ENCODE results near the gene WDR82. TPM values are rescaled to one million over a fixed set of nuclear protein-coding genes. Genes with fewer than 3 reads are reported as not detected.

Gene WDR82
- total and polyA plus RNA-seq, 2 experiments from 2014 or later, result 24.8 to 52.1 TPM

GRCh38 chr3:52317208-52318000 lies 39.0 kb upstream of the WDR82 start:
- Histone ChIP-seq H3K4me1 (ENCODE audit: insufficient read depth) (peaks cover 8% of the 10 kb centered on the region), H3K4me3 (peak overlapping the region; percentile 12), H4K20me1 (ENCODE audit: insufficient read depth, poor library complexity, severe bottlenecking) (no peaks in the 10 kb centered on the region), H2AFZ (peak overlapping the region; percentile 62), H3K36me3 (replicated peaks; ENCODE audit: insufficient read depth, low read depth) (no peaks in the 10 kb centered on the region), H3K79me2 (no peaks in the 10 kb centered on the region), H3K27me3 (no peaks in the 10 kb centered on the region), H3K9me2 (replicated peaks; ENCODE audit: insufficient read depth) (no peaks in the 10 kb centered on the region), H3K27ac (no peak overlapping the region), H3K9me3 (ENCODE audit: low read depth) (no peaks in the 10 kb centered on the region), H3K4me2 (peak overlapping the region; percentile 81)
- TF ChIP-seq CTCF (IDR thresholded peaks at IDR 0.05; ENCODE audit: poor library complexity) (no peak), EZH2phosphoT487 (IDR thresholded peaks at IDR 0.05; ENCODE audit: low read depth, severe bottlenecking, unreplicated experiment) (no peak), EZH2 (IDR thresholded peaks at IDR 0.05; ENCODE audit: borderline replicate concordance) (no peak)
- WGBS (ENCODE audit: low lambda C conversion rate, missing lambda C conversion rate), result 19% methylated on average over 45 of the region's 45 CpGs
- DNase-seq (ENCODE audit: low spot score), result peak; percentile 84

DNA sequence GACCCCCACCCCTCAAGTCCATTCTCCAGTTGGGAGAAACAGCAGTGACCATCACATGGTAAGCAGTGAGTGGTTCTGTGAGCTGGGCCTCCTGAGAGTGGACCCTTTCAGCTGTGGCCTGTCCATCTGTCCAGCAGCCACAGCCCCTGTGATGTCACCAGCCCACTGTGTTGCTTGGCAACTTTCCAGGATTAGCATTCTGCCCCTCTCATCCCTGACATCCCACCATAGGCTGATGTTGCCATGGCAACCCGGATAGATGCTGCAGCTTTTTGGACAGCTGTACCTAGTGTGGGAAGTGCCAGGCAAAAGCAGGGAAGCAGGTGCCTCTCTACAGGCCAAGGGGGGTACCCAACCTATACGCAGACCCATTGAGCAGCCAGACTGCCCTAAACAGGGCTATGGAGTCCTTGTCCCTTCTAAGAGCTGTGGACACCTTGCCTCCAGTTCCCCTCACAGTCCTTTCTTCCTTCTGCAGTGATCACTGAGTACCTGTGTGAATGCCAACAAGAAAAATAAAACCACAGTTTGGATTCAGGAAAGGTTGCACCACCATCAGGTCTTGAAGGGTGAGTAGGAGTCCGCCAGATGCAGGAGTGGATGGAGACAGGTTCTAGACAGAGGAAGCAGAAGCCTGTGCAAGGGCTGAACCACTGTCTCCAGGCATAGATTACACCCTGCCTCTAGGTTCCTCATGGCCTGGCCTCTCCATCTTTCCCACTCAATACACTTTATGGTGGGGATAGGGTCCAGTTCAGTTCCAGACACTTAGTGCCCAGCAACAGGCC lies 37.7 kb upstream of the WDR82 start, which contains the start of gene DNAH1:
Gene DNAH1 (plus strand): TSS at position 343 of the 788 bp plus-strand sequence. CDS start 6,124 bp downstream, outside the sequence.
- H3K9me2 ChIP-seq (replicated peaks; ENCODE audit: insufficient read depth), result no peaks in the 10 kb centered on the region
- no peaks in the 10 kb centered on the region for H3K9me3 ChIP-seq (ENCODE audit: low read depth)
- no peaks in the 10 kb centered on the region for H3K36me3 ChIP-seq (replicated peaks; ENCODE audit: insufficient read depth, low read depth)
- no peaks in the 10 kb centered on the region for H3K79me2 ChIP-seq
- H2AFZ ChIP-seq, result no peak within 1 kb of the TSS
- DNase-seq (ENCODE audit: low spot score), result no peak
- H4K20me1 ChIP-seq (ENCODE audit: insufficient read depth, poor library complexity, severe bottlenecking), result no peaks in the 10 kb centered on the region
- H3K27me3 ChIP-seq, result no peaks in the 10 kb centered on the region
- peaks cover 8% of the 10 kb centered on the region for H3K4me1 ChIP-seq (ENCODE audit: insufficient read depth)
- peak within 1 kb of the TSS; percentile 81 for H3K4me2 ChIP-seq
- TF ChIP-seq EZH2phosphoT487 (IDR thresholded peaks at IDR 0.05; ENCODE audit: low read depth, severe bottlenecking, unreplicated experiment) (no peak), EZH2 (IDR thresholded peaks at IDR 0.05; ENCODE audit: borderline replicate concordance) (no peak), CTCF (IDR thresholded peaks at IDR 0.05; ENCODE audit: poor library complexity) (no peak)
- no peak within 1 kb of the TSS for H3K4me3 ChIP-seq
- no peak within 1 kb of the TSS for H3K27ac ChIP-seq
- 99% methylated on average over 3 of the region's 3 CpGs for WGBS (ENCODE audit: low lambda C conversion rate, missing lambda C conversion rate)

- no peaks in the 10 kb centered on the region for H4K20me1 ChIP-seq (ENCODE audit: insufficient read depth, poor library complexity, severe bottlenecking)
- no peak overlapping the region for H2AFZ ChIP-seq
- no peaks in the 10 kb centered on the region for H3K27me3 ChIP-seq
- peaks cover 8% of the 10 kb centered on the region for H3K4me1 ChIP-seq (ENCODE audit: insufficient read depth)
- WGBS (ENCODE audit: low lambda C conversion rate, missing lambda C conversion rate), result 95% methylated on average over 6 of the region's 6 CpGs
- H3K27ac ChIP-seq, result no peak overlapping the region
- no peaks in the 10 kb centered on the region for H3K36me3 ChIP-seq (replicated peaks; ENCODE audit: insufficient read depth, low read depth)
- no peak for DNase-seq (ENCODE audit: low spot score)
- no peaks in the 10 kb centered on the region for H3K79me2 ChIP-seq
- no peak overlapping the region for H3K4me3 ChIP-seq
- TF ChIP-seq EZH2phosphoT487 (IDR thresholded peaks at IDR 0.05; ENCODE audit: low read depth, severe bottlenecking, unreplicated experiment) (no peak), EZH2 (IDR thresholded peaks at IDR 0.05; ENCODE audit: borderline replicate concordance) (no peak), CTCF (IDR thresholded peaks at IDR 0.05; ENCODE audit: poor library complexity) (no peak)
- H3K9me2 ChIP-seq (replicated peaks; ENCODE audit: insufficient read depth), result no peaks in the 10 kb centered on the region
- no peaks in the 10 kb centered on the region for H3K9me3 ChIP-seq (ENCODE audit: low read depth)
- H3K4me2 ChIP-seq, result no peak overlapping the region
Measured at GRCh38 chr3:52315006-52315405, 36.6 kb upstream of the WDR82 start.
